A204.1 (cell line): ENCODE results near the gene RAB1B.

Source experiments
- FAIRE-seq: peaks from 2 replicates; lab custom pipeline; 2012; peaks lifted over from hg19 to GRCh38; lab: Jason Lieb, UNC

The RAB1B gene

DNA sequence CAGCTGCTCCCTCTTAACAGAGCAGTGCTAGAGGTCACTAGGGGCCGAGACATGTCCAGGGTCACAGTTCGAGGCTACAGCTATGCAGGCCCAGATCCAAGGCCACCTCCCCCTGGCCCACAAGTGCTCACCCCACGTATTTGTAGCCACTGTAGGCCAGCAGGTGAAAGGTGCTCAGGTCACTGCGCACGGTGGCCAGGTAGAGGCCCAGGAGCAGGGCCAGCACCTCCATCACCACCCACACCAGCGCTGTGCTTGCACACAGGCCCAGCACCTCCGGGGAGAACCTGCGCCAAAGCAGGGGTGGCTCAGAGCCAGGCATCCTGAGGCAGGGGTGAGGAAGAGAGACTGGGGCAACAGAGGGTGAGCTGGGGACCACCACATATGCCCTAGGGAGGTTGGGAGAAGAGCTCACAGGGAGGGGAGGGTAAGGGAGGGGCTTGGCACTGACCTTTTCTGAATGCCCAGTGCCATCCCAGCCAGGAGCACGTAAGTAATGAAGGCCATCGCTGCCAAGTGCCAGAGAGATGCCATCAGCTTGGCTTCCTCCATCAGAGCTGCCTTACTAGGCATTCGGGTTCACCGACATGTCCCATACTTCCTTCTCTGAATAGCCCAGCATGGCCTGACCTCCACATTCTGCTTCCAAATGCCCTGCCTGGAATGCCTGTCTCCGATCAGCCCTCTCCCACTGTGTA, 17.0 kb downstream of the RAB1B start:
- no peak for FAIRE-seq

GRCh38 chr11:66286699-66287098, 18.3 kb downstream of the RAB1B start:
- no peak for FAIRE-seq

DNA sequence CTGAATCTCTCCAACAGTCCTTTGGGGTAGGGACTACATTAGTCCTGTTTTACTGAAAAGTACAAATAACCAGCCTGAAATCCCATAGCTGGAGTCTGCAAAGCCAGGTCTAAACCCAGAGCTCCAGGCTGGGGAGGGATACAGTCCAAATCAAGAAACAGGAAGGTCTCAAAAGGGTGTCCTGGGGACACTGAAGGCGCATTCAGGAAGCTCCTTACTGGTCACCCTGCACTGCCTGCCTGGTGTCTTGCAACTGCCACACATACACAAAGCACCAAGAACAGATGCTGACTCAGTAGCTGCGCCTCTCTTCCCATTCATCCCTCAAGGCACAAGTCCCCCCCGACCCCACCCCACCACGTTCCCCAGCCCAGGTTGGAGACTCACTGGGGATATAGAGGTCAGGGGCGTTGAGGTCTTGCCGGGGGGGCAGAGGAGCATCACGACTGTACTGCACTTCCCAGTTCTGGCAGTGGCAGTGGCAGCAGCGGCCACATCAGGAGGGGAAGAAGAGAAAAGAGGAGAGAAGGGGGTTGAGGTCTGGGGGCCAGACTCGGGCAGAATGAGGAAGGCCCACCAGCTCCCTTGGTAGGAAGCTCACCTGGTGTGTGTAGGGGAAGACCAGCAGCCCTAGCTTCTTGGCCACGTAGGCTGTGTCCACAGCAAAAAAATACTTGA, 18.9 kb downstream of the RAB1B start:
- FAIRE-seq: no peak

DNA sequence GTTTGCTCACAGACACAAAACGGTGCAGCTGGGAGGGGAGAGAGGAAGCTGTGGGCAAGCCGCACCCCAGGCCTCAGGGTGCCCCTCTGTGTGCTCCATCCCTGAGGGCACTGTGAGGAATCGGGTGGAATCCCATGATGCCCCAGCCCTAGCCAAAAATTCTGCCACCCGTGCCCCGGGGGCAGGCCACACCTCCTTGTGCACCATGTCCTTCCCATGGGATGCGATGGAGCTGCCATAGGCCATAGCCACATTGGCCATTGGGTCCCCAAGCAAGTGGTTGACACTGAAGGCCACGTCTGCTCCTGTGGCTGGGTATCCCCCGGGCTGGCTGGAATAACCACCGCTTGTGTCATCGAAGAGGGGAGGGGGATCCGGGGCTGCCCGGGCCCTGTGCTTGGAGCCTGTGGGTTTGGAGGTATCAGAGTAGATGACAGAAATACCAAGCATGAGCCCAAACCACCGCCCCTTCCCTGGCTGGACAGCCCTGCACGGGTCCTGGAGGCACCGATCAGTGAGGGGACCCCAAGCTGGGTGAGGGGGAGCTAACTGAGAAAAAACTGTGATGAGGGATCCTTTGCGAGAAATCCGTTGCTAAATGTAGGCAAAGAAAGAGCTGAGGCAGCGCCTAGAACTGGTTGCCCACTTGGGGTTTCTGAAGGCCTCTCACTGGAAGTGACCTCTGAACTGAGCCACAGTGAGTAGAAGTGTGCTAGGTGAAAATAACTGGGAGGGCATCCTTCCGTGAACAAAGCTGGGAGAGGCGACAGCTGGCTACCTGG, 19.6 kb downstream of the RAB1B start:
- FAIRE-seq: no peak

DNA sequence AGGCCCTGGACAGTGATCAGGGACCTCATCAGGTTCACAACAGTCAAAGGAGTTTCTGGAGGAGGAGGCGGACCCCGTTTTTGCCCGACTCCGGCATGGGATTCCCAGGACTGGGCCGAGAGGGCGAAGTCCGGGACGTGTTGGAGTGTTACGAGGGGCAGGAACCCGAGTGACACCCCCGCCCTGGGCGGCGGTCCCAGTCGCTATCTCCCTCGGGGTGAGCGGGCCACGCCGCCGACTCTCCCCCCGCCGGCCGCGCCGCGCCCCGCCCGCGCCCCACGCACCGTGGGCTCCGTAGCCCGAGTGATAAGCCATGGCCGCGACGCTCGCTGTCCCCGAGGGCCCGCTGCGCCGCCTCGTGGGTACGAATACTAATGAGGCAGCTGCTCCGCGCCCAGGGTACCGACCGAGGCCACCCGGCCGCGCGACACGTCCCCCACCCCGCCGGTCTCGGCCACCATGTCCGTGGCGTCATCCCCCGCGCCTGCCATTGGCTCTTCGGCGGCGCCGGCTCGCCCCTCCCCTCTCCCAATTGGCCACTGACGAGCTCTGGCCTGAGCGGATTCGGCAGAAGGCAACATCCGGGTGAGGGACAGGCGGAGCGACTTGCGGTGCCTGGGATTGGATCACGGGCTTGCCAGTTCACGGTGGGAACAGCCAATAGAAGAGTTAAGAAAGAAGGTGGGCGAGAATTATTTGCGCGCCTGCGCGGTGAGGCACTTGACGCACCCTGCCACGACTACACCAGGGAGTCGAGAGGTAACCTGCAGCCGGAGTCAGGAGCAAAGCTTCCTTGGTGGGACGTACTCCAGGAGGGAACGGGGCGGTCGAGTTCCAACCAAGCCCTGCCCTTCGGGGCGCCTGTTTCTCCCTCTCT, 20.5 kb downstream of the RAB1B start, which contains the start of gene YIF1A:
Gene YIF1A, minus strand, starts transcription at position 473 of the 877 bp plus-strand sequence. Its CDS starts 158 bp downstream, at position 315.
- peak; percentile 98 for FAIRE-seq

GRCh38 chr11:66289548-66290329, 21.3 kb downstream of the RAB1B start:
- no peak for FAIRE-seq

GRCh38 chr11:66290330-66290621, 21.8 kb downstream of the RAB1B start:
- no peak for FAIRE-seq

DNA sequence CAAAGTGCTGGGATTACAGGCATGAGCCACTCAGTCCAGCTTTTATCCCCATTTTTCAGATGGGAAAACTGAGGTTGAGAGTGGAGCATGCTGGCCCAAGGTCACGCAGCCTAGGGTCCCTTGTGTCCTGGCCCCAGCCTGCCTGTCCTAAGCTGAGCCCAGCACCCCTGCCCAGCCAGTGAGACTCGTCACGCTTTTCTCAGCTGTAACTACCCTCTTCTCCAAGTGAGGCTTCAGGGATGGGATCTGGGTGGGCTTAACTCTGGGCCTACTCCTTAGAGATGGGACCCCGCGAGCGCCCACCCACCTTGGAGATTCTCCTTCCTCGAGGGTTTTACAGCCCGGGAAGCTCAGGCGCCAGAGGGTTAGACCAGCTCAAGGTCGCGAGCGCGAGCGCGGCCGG, 22.9 kb downstream of the RAB1B start:
- no peak for FAIRE-seq

DNA sequence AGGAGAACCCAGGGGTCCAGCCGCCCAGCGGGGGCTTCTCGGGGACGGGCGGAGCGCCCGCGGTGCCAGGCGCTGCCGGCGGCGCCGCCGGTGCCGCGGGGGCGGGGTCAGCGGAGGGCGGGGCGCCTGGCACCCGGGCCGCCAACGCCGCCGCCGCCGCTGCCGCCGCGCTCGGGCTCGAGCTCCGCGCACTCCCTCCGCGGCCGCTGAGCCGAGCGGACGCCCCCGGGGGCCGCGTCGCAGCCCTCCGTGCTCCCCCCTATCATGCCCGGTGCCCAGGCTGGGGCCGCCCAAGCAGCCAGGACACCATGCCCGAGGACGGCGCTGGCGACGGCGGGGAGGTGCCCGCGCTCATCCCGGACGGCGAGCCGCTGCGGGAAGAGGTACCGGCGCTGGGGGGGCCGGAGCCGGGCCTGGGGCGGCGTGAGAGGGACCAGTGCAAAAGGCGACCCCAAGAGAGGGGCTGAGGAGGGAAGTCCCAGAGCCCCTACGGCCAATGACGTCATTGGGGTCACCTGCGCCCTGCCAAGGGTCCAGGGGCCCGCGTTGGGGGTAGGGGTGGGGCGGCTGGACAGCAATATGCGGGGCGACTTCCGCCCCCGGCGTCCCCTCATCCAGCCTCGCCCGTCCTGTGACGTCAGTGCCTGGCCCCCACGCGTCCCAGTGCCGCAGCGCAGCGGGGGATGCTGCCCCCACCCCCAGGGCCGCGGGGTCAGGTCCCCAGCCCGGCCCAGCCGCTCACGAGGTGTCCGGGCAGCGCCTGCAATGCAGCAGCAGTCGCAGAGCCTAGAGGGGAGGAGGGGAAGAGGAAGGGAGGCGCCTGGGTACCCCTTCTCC, 23.5 kb downstream of the RAB1B start, which contains the start of gene TMEM151A:
Gene TMEM151A, plus strand, starts transcription at position 189 of the 837 bp plus-strand sequence. Its CDS starts 120 bp downstream, at position 309.
- no peak for FAIRE-seq

DNA sequence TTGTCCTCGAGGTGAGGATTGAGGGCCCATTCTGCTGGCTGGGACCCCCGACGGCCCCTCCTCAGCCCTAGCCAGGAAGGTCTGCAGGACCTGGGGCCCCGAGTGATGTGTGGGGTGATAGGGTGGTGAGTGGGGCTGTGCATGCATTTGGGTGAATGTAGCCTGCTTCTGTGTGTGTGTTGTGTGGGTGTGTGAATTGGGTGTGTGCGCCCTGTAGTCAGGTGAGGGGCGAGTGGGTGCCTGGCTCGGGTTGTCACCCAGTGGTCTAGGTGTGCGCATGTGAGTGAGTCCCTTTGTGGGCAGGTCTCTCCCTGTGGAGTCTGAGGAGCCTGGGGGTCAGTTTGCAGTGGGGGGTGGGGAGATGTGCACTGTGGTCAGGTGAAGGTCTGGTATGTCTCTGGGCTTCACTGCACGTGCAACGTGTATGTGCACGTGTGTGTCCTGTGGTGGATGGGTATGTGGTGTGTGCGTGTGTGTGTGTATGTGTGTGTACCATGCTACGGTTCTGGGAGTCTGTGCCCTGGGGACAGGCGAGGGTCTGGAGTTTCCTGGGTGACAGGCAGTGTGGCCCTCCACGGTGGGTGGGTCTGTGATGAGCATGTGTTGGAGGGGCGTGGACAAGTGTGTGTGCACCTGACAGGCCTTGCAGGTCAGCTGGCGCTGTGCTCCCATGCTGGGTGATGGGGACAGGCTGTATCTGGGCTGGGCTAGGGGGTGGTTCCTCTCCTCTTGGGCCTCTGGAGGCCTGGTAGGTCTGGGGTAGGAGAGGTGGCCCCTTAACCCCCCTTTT, 24.3 kb downstream of the RAB1B start:
- FAIRE-seq: no peak

DNA sequence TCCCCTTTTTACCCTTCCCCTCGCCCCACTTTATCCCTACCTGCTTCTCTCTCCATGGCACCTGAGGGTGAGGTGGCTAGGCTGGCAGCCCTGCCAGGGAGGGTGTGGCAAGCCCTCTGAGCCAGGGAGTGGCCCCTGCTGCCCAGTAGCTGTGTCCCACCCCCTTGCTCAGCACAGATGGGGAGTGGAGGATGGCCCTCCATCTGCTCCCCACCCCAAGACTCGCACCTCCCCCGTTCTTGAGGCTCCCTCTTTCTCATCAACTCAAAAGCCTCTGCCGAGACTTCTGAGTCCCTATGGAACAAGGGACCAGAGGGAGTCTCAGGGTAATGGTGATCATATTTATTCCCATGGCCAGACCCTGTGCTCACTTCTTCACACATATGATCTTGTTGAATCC, 24.9 kb downstream of the RAB1B start:
- no peak for FAIRE-seq

DNA sequence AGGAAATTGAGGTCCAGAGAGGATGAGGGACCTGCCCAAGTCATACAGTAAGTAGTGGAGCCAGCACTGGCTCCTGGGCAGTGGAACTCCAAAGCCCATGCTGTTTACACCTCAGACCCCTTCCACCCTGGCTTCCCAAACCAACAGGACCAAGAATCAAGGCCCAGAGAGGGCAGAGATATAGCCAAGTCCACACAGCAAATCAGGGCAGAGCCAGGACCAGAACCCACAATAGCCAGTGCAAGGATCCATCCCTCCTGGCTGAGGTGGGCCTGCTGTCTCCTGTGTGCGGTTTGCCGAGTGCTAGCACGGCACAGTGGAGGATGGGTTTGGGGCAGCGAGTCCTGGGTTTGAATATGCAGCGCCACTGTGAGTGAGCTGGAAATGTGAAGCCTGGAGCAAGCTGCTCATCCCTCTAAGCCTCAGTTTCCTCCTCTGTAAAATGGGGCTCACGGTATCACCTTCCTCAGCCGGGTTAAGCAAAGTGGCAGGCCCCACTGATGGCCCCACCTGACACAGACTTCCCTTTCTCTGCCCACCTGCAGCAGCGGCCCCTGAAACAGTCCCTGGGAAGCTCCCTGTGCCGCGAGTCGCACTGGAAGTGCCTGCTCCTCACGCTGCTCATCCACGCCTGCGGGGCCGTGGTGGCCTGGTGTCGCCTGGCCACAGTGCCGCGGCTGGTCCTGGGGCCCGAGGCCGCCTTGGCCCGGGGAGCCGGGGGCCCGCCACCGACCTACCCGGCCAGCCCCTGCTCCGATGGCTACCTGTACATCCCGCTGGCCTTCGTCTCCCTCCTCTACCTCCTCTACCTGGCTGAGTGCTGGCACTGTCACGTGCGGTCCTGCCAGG, 25.6 kb downstream of the RAB1B start:
- FAIRE-seq: no peak

DNA sequence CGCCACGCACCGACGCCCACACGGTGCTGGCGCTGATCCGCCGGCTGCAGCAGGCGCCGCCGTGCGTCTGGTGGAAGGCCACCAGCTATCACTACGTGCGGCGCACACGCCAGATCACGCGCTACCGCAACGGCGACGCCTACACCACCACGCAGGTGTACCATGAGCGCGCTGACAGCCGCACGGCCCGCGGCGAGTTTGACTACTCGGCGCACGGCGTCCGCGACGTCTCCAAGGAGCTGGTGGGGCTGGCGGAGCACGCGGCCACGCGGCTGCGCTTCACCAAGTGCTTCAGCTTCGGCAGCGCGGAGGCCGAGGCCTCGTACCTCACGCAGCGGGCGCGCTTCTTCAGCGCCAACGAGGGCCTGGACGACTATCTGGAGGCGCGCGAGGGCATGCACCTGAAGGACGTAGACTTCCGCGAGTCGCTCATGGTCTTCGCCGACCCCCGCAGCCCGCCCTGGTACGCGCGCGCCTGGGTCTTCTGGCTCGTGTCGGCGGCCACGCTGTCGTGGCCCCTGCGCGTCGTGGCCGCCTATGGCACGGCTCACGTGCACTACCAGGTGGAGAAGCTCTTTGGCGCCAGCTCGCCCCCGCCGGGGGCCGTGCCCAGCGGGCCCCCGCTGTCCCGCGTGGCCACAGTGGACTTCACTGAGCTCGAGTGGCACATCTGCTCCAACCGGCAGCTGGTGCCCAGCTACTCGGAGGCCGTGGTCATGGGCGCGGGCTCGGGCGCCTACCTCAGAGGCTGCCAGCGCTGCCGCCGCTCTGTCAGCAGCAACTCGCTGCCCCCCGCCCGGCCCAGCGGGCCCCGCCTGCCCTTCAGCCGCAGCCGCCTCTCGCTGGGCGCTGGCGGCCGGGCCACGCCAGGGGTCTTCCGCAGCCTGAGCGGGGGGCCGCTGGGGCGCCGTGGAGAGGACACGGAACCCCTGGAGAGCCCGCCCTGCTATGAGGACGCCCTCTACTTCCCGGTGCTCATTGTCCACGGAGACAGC, 26.5 kb downstream of the RAB1B start:
- no peak for FAIRE-seq

DNA sequence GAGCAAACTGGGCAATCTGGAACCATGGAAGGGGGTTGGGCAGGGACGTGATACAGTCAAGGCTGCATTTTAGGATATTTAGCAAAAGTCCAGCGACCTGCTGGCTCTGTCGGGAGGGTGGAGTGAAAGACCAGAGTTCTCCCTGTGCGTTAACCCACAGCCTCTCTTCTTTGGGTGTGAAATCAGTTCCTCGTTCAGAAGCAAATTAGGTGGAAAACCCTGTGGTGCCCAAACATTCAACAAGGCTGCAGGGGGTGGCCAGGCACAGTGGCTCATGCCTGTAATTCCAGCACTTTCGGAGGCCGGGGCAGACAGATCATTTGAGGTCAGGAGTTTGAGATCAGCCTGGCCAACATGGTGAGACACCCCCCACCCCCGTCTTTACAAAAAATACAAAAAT, 29.2 kb downstream of the RAB1B start:
- no peak for FAIRE-seq

GRCh38 chr11:66299186-66299585, 30.7 kb downstream of the RAB1B start:
- FAIRE-seq: no peak

GRCh38 chr11:66302656-66303055, 34.2 kb downstream of the RAB1B start:
- FAIRE-seq: no peak

- FAIRE-seq: no peak
Measured at GRCh38 chr11:66309475-66309874, 41.0 kb downstream of the RAB1B start.
